HEK293 (cell line): ENCODE data around the gene SPIN4.

Experiments
- CTCF ChIA-PET: fragments of 350-600 bp; formaldehyde crosslinking; extraction: SDS; loops from one replicate; lab custom pipeline; 2021; ENCODE audit warnings: antibody characterized with exemption; lab: Yijun Ruan, JAX
- POLR2A ChIA-PET: fragments of 300-600 bp; formaldehyde crosslinking; extraction: SDS; loops from one replicate; lab custom pipeline; 2020; ENCODE audit warnings: antibody characterized with exemption, inconsistent platforms; lab: Yijun Ruan, JAX
- H3K27ac ChIP-seq: fragments of 200-500 bp; sonication (Bioruptor generic); 2 replicates; pipeline ENCODE4 v1.5.1; 2014; ENCODE audit warnings: low read depth, low read length, control low read depth, inconsistent platforms; ENCODE audit errors: extremely low read depth
- H3K36me3 ChIP-seq, 2 experiments: fragments of 200-500 bp in 1 of 2; sonication (Bioruptor generic) in 1 of 2; 1 replicate in 1 of 2; 2 replicates in 1 of 2; pipeline ENCODE4 v1.5.1; 2014 to 2017; ENCODE audit warnings: inconsistent platforms in 2 of 2, low read length in 2 of 2; ENCODE audit not compliant: control insufficient read depth in 2 of 2, insufficient read depth in 1 of 2
- H3K4me1 ChIP-seq: fragments of 200-500 bp; sonication (Bioruptor generic); 2 replicates; pipeline ENCODE4 v1.5.1; 2014; ENCODE audit warnings: mild to moderate bottlenecking, low read length, inconsistent platforms; ENCODE audit not compliant: control insufficient read depth, insufficient read depth
- H3K4me3 ChIP-seq: 2 replicates; pipeline ENCODE4 v1.5.1; 2011; ENCODE audit warnings: low read depth, mild to moderate bottlenecking, control low read depth, low read length, moderate library complexity
- H3K9me3 ChIP-seq: fragments of 200-500 bp; sonication (Bioruptor generic); 2 replicates; pipeline ENCODE4 v1.5.1; 2014; ENCODE audit warnings: low read depth, low read length, inconsistent platforms; ENCODE audit not compliant: control insufficient read depth, insufficient read depth
- GLI2 ChIP-seq: fragments of 450-650 bp; formaldehyde crosslinking; IDR thresholded peaks from 2 replicates; pipeline ENCODE4; 2017; ENCODE audit warnings: missing biosample characterization, missing genetic modification characterization, low read depth, borderline replicate concordance
- HOXA7 ChIP-seq: sonication (generic); formaldehyde crosslinking; IDR thresholded peaks from 2 replicates; pipeline ENCODE4 v1.8.1; 2022; ENCODE audit warnings: missing genetic modification reagents, borderline replicate concordance
- RBAK ChIP-seq: fragments of 450-650 bp; formaldehyde crosslinking; IDR thresholded peaks from 2 replicates; pipeline ENCODE4 v1.5.1; 2016; ENCODE audit warnings: missing biosample characterization, missing genetic modification characterization
- SCRT1 ChIP-seq: fragments of 450-650 bp; formaldehyde crosslinking; IDR thresholded peaks from 2 replicates; pipeline ENCODE4 v1.5.1; 2016; ENCODE audit warnings: missing biosample characterization, missing genetic modification characterization, borderline replicate concordance
- SETDB1 ChIP-seq: IDR thresholded peaks from one replicate; pipeline ENCODE4 v1.6.1; 2017; ENCODE audit warnings: mild to moderate bottlenecking, low read length, moderate library complexity, mixed read lengths; ENCODE audit not compliant: insufficient read length
- SP7 ChIP-seq: fragments of 450-650 bp; formaldehyde crosslinking; IDR thresholded peaks from 2 replicates; pipeline ENCODE4 v1.5.1; 2016; ENCODE audit warnings: missing biosample characterization, missing genetic modification characterization
- TCF7L2 ChIP-seq: IDR thresholded peaks from 2 replicates; pipeline ENCODE4 v1.6.1; 2011; ENCODE audit warnings: low read depth, mild to moderate bottlenecking, inconsistent platforms, low read length, moderate library complexity, borderline replicate concordance
- TRIM28 ChIP-seq: IDR thresholded peaks from 2 replicates; pipeline ENCODE4 v1.6.1; 2011; ENCODE audit warnings: low read length, control low read depth, borderline replicate concordance
- ZFP3 ChIP-seq: fragments of 450-650 bp; formaldehyde crosslinking; IDR thresholded peaks from 2 replicates; pipeline ENCODE4 v1.5.1; 2016; ENCODE audit warnings: low read depth, missing biosample characterization, missing genetic modification characterization
- ZFP69B ChIP-seq: fragments of 450-650 bp; formaldehyde crosslinking; IDR thresholded peaks from 2 replicates; pipeline ENCODE4 v1.5.1; 2016; ENCODE audit warnings: missing biosample characterization, missing genetic modification characterization
- ZNF121 ChIP-seq: fragments of 450-650 bp; formaldehyde crosslinking; IDR thresholded peaks from 2 replicates; pipeline ENCODE4 v1.5.1; 2016; ENCODE audit warnings: missing biosample characterization, missing genetic modification characterization
- ZNF274 ChIP-seq, 2 experiments: fragments of 200-500 bp in 1 of 2; fragments of 450-650 bp in 1 of 2; sonication (Bioruptor generic) in 1 of 2; formaldehyde crosslinking in 1 of 2; IDR thresholded peaks; 2 replicates each; pipeline versions ENCODE4 v1.5.1 to v1.6.1; 2014 to 2016; ENCODE audit warnings: borderline replicate concordance in 1 of 2, inconsistent platforms in 1 of 2, low read length in 1 of 2, missing biosample characterization in 1 of 2, missing genetic modification characterization in 1 of 2
- ZNF292 ChIP-seq: fragments of 450-650 bp; formaldehyde crosslinking; IDR thresholded peaks from 2 replicates; pipeline ENCODE4 v1.5.1; 2016; ENCODE audit warnings: low read depth, missing biosample characterization, missing genetic modification characterization, borderline replicate concordance
- ZNF302 ChIP-seq: fragments of 450-650 bp; formaldehyde crosslinking; IDR thresholded peaks from 2 replicates; pipeline ENCODE4 v1.5.1; 2016; ENCODE audit warnings: missing biosample characterization, missing genetic modification characterization, low read depth
- ZNF37A ChIP-seq: fragments of 450-650 bp; IDR thresholded peaks from 2 replicates; pipeline ENCODE4 v1.5.1; 2018; ENCODE audit warnings: missing biosample characterization, missing genetic modification characterization
- ZNF394 ChIP-seq: fragments of 450-650 bp; formaldehyde crosslinking; IDR thresholded peaks from 2 replicates; pipeline ENCODE4 v1.5.1; 2016; ENCODE audit warnings: missing biosample characterization, missing genetic modification characterization, mild to moderate bottlenecking, moderate library complexity, borderline replicate concordance
- ZNF433 ChIP-seq: fragments of 450-650 bp; formaldehyde crosslinking; IDR thresholded peaks from 2 replicates; pipeline ENCODE4 v1.5.1; 2016; ENCODE audit warnings: missing biosample characterization, missing genetic modification characterization, low read depth
- ZNF473 ChIP-seq: fragments of 450-650 bp; formaldehyde crosslinking; IDR thresholded peaks from 2 replicates; pipeline ENCODE4 v1.5.1; 2017; ENCODE audit warnings: missing biosample characterization, missing genetic modification characterization
- ZNF555 ChIP-seq: fragments of 450-650 bp; formaldehyde crosslinking; conservative IDR thresholded peaks from 2 replicates; pipeline ENCODE4 v1.5.1; 2017; ENCODE audit warnings: missing biosample characterization, mild to moderate bottlenecking, missing genetic modification characterization, inconsistent platforms
- ZNF600 ChIP-seq: fragments of 450-650 bp; formaldehyde crosslinking; IDR thresholded peaks from 2 replicates; pipeline ENCODE4 v1.5.1; 2016; ENCODE audit warnings: missing biosample characterization, missing genetic modification characterization
- ZNF658 ChIP-seq: fragments of 450-650 bp; formaldehyde crosslinking; IDR thresholded peaks from 2 replicates; pipeline ENCODE4; 2016; ENCODE audit warnings: missing biosample characterization, missing genetic modification characterization
- ZNF677 ChIP-seq: fragments of 450-650 bp; IDR thresholded peaks from 2 replicates; pipeline ENCODE4 v1.5.0; 2018; ENCODE audit warnings: missing biosample characterization, mild to moderate bottlenecking, missing genetic modification characterization, moderate library complexity
- ZNF777 ChIP-seq: fragments of 450-650 bp; formaldehyde crosslinking; IDR thresholded peaks from 2 replicates; pipeline ENCODE4 v1.5.1; 2017; ENCODE audit warnings: missing biosample characterization, missing genetic modification characterization, borderline replicate concordance
- ZNF792 ChIP-seq: fragments of 450-650 bp; formaldehyde crosslinking; IDR thresholded peaks from 2 replicates; pipeline ENCODE4 v1.5.1; 2016; ENCODE audit warnings: missing biosample characterization, missing genetic modification characterization
- ZXDB ChIP-seq: fragments of 450-650 bp; formaldehyde crosslinking; IDR thresholded peaks from 2 replicates; pipeline ENCODE4 v1.5.1; 2016; ENCODE audit warnings: missing biosample characterization, missing genetic modification characterization
- TF ChIP-seq, protein P1 (sequence below): fragments of 450-650 bp; formaldehyde crosslinking; IDR thresholded peaks from 2 replicates; pipeline ENCODE4 v1.5.1; 2016; ENCODE audit warnings: missing biosample characterization, missing genetic modification characterization
- TF ChIP-seq, protein P2 (sequence below): fragments of 450-650 bp; formaldehyde crosslinking; IDR thresholded peaks from 2 replicates; pipeline ENCODE4 v1.5.1; 2016; ENCODE audit warnings: missing biosample characterization, missing genetic modification characterization
- TF ChIP-seq, protein P3 (sequence below): fragments of 450-650 bp; formaldehyde crosslinking; IDR thresholded peaks from 2 replicates; pipeline ENCODE4 v1.5.1; 2016; ENCODE audit warnings: missing biosample characterization, missing genetic modification characterization

The SPIN4 gene

DNA sequence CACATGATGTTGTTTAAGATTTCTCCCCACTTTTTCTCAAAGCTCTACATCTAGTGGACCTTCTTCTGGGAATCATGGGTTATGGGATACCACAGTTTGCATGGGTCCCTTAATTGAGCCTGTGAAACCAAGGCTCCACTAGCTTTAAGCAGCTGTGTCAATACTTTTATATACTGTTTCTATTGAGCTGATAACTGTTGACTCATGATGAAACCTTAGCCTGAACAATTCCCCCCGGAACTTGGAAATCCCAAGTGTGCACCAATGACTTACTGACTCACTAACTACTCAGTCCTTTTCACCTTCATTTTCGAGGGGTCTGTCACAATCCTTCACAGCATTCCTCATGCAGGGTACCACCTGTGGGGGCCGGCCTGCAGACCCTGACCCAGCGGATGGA is 12.7 kb upstream of the SPIN4 start:
- Histone ChIP-seq H3K9me3 (no peaks in the 10 kb centered on the region; the same call in 1 of the 2 replicates), H3K4me3 (no peak overlapping the region), H3K27ac (no peak overlapping the region), H3K4me1 (no peaks in the 10 kb centered on the region), H3K36me3 (no peaks in the 10 kb centered on the region)
- ChIA-PET POLR2A (no interaction called here), CTCF (no interaction called here)
- TF ChIP-seq, protein P1, sequence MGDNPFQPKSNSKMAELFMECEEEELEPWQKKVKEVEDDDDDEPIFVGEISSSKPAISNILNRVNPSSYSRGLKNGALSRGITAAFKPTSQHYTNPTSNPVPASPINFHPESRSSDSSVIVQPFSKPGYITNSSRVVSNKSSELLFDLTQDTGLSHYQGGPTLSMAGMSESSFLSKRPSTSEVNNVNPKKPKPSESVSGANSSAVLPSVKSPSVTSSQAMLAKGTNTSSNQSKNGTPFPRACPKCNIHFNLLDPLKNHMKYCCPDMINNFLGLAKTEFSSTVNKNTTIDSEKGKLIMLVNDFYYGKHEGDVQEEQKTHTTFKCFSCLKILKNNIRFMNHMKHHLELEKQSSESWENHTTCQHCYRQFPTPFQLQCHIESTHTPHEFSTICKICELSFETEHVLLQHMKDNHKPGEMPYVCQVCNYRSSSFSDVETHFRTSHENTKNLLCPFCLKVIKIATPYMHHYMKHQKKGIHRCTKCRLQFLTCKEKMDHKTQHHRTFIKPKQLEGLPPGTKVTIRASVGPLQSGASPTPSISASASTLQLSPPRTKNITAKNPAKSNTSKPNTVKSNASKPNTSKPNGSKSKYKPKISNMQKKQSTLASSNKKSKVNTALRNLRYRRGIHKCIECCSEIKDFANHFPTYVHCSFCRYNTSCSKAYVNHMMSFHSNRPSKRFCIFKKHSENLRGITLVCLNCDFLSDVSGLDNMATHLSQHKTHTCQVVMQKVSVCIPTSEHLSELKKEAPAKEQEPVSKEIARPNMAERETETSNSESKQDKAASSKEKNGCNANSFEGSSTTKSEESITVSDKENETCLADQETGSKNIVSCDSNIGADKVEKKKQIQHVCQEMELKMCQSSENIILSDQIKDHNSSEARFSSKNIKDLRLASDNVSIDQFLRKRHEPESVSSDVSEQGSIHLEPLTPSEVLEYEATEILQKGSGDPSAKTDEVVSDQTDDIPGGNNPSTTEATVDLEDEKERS: no peak
- TF ChIP-seq ZNF792 (tag by site-specific recombination) (no peak), RBAK (tag by site-specific recombination) (no peak), ZNF37A (tag by site-specific recombination) (no peak), SCRT1 (tag by site-specific recombination) (no peak), ZNF302 (no peak), HOXA7 (no peak), ZNF600 (tag by site-specific recombination) (no peak), ZNF777 (tag by site-specific recombination) (no peak), ZFP69B (tag by site-specific recombination) (no peak), ZNF433 (tag by site-specific recombination) (no peak)
- TF ChIP-seq, protein P2, sequence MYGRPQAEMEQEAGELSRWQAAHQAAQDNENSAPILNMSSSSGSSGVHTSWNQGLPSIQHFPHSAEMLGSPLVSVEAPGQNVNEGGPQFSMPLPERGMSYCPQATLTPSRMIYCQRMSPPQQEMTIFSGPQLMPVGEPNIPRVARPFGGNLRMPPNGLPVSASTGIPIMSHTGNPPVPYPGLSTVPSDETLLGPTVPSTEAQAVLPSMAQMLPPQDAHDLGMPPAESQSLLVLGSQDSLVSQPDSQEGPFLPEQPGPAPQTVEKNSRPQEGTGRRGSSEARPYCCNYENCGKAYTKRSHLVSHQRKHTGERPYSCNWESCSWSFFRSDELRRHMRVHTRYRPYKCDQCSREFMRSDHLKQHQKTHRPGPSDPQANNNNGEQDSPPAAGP: no peak

DNA sequence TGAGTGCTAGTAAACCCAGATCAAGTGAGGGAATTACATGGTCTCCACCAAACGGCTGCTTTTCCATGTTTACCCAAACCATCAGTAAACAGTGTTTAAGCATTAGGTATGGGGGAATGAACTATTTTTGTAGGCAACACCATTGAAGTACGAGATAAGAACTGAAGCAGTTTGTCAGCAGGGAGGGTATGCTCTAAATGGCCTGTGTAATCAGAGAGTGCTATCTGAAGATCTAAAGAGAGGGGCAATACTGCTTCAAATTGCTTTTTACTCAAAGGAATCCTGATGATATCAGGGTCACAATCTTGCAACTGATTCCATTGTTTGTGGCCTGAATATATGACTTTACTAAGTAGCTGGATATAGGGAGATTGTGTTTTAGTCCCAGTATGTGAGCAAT is 10.4 kb upstream of the SPIN4 start:
- ChIA-PET POLR2A (no interaction called here), CTCF (no interaction called here)
- TF ChIP-seq TRIM28 (peak; percentile 61; the same call in 1 of the 2 replicates), ZNF121 (tag by site-specific recombination) (no peak), TCF7L2 (peak; percentile 75; the same call in 1 of the 2 replicates)
- Histone ChIP-seq H3K4me3 (no peak overlapping the region), H3K9me3 (no peaks in the 10 kb centered on the region; the same call in 1 of the 2 replicates), H3K4me1 (no peaks in the 10 kb centered on the region), H3K27ac (no peak overlapping the region), H3K36me3 (no peaks in the 10 kb centered on the region)

DNA sequence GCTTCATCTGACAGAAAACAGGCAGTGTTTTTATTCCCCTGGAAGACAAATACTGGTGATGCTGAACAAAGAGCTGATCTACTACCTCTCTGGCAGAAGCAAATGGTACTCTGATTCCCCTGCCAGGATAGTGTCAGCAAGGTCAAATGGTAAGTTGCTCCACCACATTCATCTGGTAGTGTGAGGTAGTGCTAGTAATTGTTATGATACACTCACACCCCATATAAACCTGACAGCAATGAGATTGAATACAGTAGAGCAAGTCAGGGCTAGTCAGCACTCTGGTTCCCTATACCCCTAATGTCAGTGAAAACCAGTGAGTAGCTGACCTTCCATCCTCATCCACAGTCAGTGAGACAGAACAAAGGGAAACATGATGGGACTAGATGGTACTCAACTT is 3.4 kb upstream of the SPIN4 start:
- Histone ChIP-seq H3K4me3 (no peak overlapping the region), H3K9me3 (no peaks in the 10 kb centered on the region; the same call in 1 of the 2 replicates), H3K27ac (no peak overlapping the region), H3K4me1 (no peaks in the 10 kb centered on the region), H3K36me3 (no peaks in the 10 kb centered on the region)
- ChIA-PET POLR2A (no interaction called here), CTCF (interaction anchor here (1.1 kb wide), 1 partner anchor 267 kb away, joined by 3 read pairs; no protein-coding TSS in a partner anchor)
- TF ChIP-seq SP7 (tag by site-specific recombination) (no peak), SETDB1 (no peak), ZNF274 (IDR thresholded peaks at IDR 0.05; ENCODE audit: low read length) (no peak), ZNF274 (tag by site-specific recombination; IDR thresholded peaks at IDR 0.05; ENCODE audit: borderline replicate concordance) (no peak), ZNF394 (tag by site-specific recombination) (no peak), GLI2 (no peak), ZFP69B (tag by site-specific recombination) (no peak), ZXDB (no peak), ZNF292 (tag by site-specific recombination) (no peak), ZNF677 (tag by site-specific recombination) (no peak), ZFP3 (tag by site-specific recombination) (no peak), ZNF555 (tag by site-specific recombination) (no peak), ZNF473 (tag by site-specific recombination) (no peak), ZNF302 (no peak), ZNF658 (tag by site-specific recombination) (no peak), ZNF792 (tag by site-specific recombination) (no peak)
- TF ChIP-seq, protein P3, sequence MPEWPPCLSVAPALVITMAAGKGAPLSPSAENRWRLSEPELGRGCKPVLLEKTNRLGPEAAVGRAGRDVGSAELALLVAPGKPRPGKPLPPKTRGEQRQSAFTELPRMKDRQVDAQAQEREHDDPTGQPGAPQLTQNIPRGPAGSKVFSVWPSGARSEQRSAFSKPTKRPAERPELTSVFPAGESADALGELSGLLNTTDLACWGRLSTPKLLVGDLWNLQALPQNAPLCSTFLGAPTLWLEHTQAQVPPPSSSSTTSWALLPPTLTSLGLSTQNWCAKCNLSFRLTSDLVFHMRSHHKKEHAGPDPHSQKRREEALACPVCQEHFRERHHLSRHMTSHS (tag by site-specific recombination): no peak
